OCI-LY3 (cell line): ENCODE data around the gene RXFP4.

Experiments used
- EZH2phosphoT487 ChIP-seq: fragments of 200-600 bp; shearing (Covaris generic); IDR thresholded peaks from 2 replicates; pipeline ENCODE4 v1.6.1; 2018; ENCODE audit warnings: antibody characterized with exemption, mixed run types, low read depth
- TF ChIP-seq, protein P1 (sequence below): fragments of 200-600, 300-600 bp; sonication (generic); IDR thresholded peaks from 2 replicates; pipeline ENCODE4 v1.5.1; 2014; ENCODE audit warnings: antibody characterized with exemption, low read length, low read depth

DNA sequence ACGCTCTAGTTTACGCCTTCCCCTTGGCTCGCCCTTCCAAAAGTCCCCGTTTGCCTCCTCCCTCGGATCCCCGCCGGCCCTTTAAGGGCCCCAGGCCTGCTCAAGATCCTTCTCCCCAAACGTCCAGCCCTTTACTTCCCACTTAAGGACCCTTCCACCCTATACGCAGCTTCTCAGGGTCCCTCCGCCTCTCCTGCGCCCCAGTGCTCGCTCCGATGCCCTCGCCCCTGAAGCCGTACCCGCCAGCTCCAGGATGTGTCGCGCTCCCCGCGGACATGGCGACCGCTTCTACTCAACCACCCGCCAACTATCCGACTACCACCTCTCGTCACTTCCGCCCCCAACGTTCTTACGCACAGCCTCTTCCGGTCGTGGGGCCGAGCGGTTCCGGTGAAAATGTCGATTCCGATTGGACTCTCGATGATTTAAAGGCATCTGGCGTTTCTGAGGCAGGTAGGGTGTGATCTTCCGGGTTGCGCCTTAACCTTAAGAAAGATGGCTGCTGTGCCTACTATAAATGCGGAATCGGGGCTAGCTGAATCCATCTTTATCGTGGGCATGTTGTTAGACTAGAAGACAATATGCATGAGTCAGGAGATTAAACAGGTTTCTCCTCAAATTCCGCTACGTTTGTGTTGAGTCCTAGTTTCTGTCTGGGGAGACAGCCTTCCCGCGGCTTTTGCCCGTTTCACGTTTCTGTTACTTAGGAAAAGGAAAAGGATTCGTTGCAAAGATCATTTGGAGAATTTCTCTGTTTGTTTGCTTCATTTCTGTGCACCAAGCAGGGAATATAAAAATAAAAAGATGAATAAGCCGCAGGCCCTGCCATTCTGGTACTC, 7.1 kb upstream of the RXFP4 start, which contains the start of gene KHDC4:
- TF ChIP-seq, protein P1, sequence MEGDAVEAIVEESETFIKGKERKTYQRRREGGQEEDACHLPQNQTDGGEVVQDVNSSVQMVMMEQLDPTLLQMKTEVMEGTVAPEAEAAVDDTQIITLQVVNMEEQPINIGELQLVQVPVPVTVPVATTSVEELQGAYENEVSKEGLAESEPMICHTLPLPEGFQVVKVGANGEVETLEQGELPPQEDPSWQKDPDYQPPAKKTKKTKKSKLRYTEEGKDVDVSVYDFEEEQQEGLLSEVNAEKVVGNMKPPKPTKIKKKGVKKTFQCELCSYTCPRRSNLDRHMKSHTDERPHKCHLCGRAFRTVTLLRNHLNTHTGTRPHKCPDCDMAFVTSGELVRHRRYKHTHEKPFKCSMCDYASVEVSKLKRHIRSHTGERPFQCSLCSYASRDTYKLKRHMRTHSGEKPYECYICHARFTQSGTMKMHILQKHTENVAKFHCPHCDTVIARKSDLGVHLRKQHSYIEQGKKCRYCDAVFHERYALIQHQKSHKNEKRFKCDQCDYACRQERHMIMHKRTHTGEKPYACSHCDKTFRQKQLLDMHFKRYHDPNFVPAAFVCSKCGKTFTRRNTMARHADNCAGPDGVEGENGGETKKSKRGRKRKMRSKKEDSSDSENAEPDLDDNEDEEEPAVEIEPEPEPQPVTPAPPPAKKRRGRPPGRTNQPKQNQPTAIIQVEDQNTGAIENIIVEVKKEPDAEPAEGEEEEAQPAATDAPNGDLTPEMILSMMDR, result peak; percentile 20; the same call in 1 of the 2 replicates
- TF ChIP-seq EZH2phosphoT487, result no peak
